CD4-positive, alpha-beta memory T cell (primary cell): ENCODE results near the gene RILPL2. TPM values are rescaled to one million over a fixed set of nuclear protein-coding genes. Genes with fewer than 3 reads are reported as not detected.
"Not testable (repeated sequence)": the region's sequence is repeated elsewhere in the genome, so short reads cannot be mapped to it uniquely, and the experiment has no call there.

Source experiments
- CTCF ChIA-PET: fragments of 350-600 bp; sonication (Branson Sonifier 250); formaldehyde crosslinking; loops from one replicate; lab custom pipeline; 2021; ENCODE audit warnings: inconsistent platforms; ENCODE audit not compliant: partially characterized antibody; lab: Charles Lee
- POLR2A ChIA-PET: fragments of 350-600 bp; sonication (Branson Sonifier 250); formaldehyde crosslinking; loops from one replicate; lab custom pipeline; 2021; ENCODE audit not compliant: partially characterized antibody; lab: Charles Lee
- DNase-seq, 5 donors: peaks; one replicate each; pipeline versions ENCODE4 v3.0.0 to v3.0.0-alpha.2; 2020 to 2022; ENCODE audit warnings: mixed read lengths in 1 of 5
- H3K27ac ChIP-seq: one replicate; pipeline ENCODE4 v1.7.0; 2013; ENCODE audit warnings: low read depth, low read length
- H3K27me3 ChIP-seq: 2 replicates; pipeline ENCODE4 v1.7.0; 2013; ENCODE audit warnings: mild to moderate bottlenecking, low read length, moderate library complexity; ENCODE audit not compliant: insufficient read depth
- H3K36me3 ChIP-seq: 2 replicates; pipeline ENCODE4 v1.7.0; 2013; ENCODE audit warnings: mild to moderate bottlenecking, low read length, moderate library complexity; ENCODE audit not compliant: insufficient read depth
- H3K4me1 ChIP-seq: 2 replicates; pipeline ENCODE4 v1.7.0; 2013; ENCODE audit warnings: mild to moderate bottlenecking, low read length, moderate library complexity; ENCODE audit not compliant: insufficient read depth
- H3K4me3 ChIP-seq, 2 donors: one replicate each; pipeline ENCODE4 v1.7.0; 2013; ENCODE audit warnings: low read length in 2 of 2, mild to moderate bottlenecking in 1 of 2
- H3K9me3 ChIP-seq, 2 donors: one replicate each; pipeline ENCODE4 v1.7.0; 2013; ENCODE audit warnings: low read length in 2 of 2, control low read depth in 1 of 2; ENCODE audit not compliant: control insufficient read depth in 1 of 2
- H3K27ac Mint-ChIP-seq, 7 donors: one replicate each; pipeline ENCODE4 v1.8.0; 2020 to 2021; ENCODE audit warnings: mixed read lengths in 7 of 7, mild to moderate bottlenecking in 6 of 7, inconsistent platforms in 3 of 7, moderate library complexity in 3 of 7
- H3K27me3 Mint-ChIP-seq, 2 donors: one replicate each; pipeline ENCODE4 v1.8.0; 2020 to 2021; ENCODE audit warnings: mixed read lengths in 2 of 2
- H3K36me3 Mint-ChIP-seq, 2 donors: one replicate each; pipeline ENCODE4 v1.8.0; 2020 to 2021; ENCODE audit warnings: mixed read lengths in 2 of 2, inconsistent platforms in 1 of 2, mild to moderate bottlenecking in 1 of 2
- H3K4me1 Mint-ChIP-seq, 4 donors: one replicate each; pipeline ENCODE4 v1.8.0; 2020 to 2021; ENCODE audit warnings: mixed read lengths in 4 of 4, mild to moderate bottlenecking in 1 of 4
- H3K4me3 Mint-ChIP-seq, 8 donors: one replicate each; pipeline ENCODE4 v1.8.0; 2020 to 2021; ENCODE audit warnings: mixed read lengths in 8 of 8, mild to moderate bottlenecking in 7 of 8, moderate library complexity in 6 of 8, inconsistent platforms in 3 of 8
- H3K9me3 Mint-ChIP-seq, 8 donors: one replicate each; pipeline ENCODE4 v1.8.0; 2020 to 2021; ENCODE audit warnings: mixed read lengths in 8 of 8, mild to moderate bottlenecking in 5 of 8, inconsistent platforms in 3 of 8, moderate library complexity in 1 of 8
- intact Hi-C: fragments of 100-400 bp; cut with micrococcal nuclease; formaldehyde crosslinking; loops from one replicate; pipeline ENCODE4 v1.15.1; 2023
- polyA plus RNA-seq, 2 donors: library from polyadenylated mRNA; unstranded; fragments of 300-500 nt; fragmentation: Illumina TruSeq; gene quantifications; one replicate each; pipeline ENCODE4 v1.2.3, GENCODE V29; 2021
- total RNA-seq, 2 experiments: library from RNA; stranded (reverse); gene quantifications; one replicate each; pipeline ENCODE4 v1.2.3, GENCODE V29; 2021

Gene RILPL2
- total and polyA plus RNA-seq, 4 experiments from 2014 or later, result 11.6 to 13.7 (median 12.6) TPM

GRCh38 chr12:123429101-123429500 lies 7.4 kb downstream of the RILPL2 start:
- H3K4me3 ChIP-seq, H3K9me3 ChIP-seq: not testable (repeated sequence)
- peaks cover 32 to 62% (median 45%) of the 10 kb centered on the region in 4 donors for H3K4me1 Mint-ChIP-seq

GRCh38 chr12:123428591-123428990 lies 7.9 kb downstream of the RILPL2 start:
- ChIA-PET POLR2A (interaction anchor here (1.1 to 3.9 kb wide), 4 partner anchors 20 to 63 kb away, joined by 5 to 24 read pairs (median 18); partner anchors contain the start of genes SBNO1 and SNRNP35), CTCF (interaction anchor here (2.1 kb wide), 1 partner anchor 154 kb away, joined by 6 read pairs; no protein-coding TSS in a partner anchor)
- H3K9me3 Mint-ChIP-seq, result no peaks in the 10 kb centered on the region
- Histone ChIP-seq H3K4me1 (peaks cover 50% of the 10 kb centered on the region), H3K36me3 (peaks cover 5% of the 10 kb centered on the region), H3K27ac (peak overlapping the region; percentile 44), H3K27me3 (no peaks in the 10 kb centered on the region), H3K9me3 (no peaks in the 10 kb centered on the region), H3K4me3 (no peak overlapping the region)
- H3K27ac Mint-ChIP-seq, result peak overlapping the region; percentile 85 to 94 (median 90)
- H3K4me1 Mint-ChIP-seq, result peaks cover 30 to 57% (median 41%) of the 10 kb centered on the region in 4 donors
- DNase-seq, result no peak
- intact Hi-C loops, result loop anchor here (5.0 kb wide), 1 partner anchor 39 kb away; no protein-coding TSS in a partner anchor
- H3K27me3 Mint-ChIP-seq, result no peaks in the 10 kb centered on the region
- H3K4me3 Mint-ChIP-seq, result peak overlapping the region in 5 of 8 donors; percentile 21 to 66 (median 48)
- peaks cover 29 to 35% of the 10 kb centered on the region in 2 donors for H3K36me3 Mint-ChIP-seq

More at GRCh38 chr12:123429101-123429500, 7.4 kb downstream of the RILPL2 start:
- H3K4me1 ChIP-seq, result peaks cover 55% of the 10 kb centered on the region
- Mint-ChIP-seq H3K4me3 (peak overlapping the region in 6 of 8 donors; percentile 25 to 66 (median 42)), H3K27ac (peak overlapping the region; percentile 45 to 94 (median 90)), H3K36me3 (peaks cover 24 to 32% of the 10 kb centered on the region in 2 donors)
- H3K9me3 Mint-ChIP-seq, H3K27me3 Mint-ChIP-seq, H3K27me3 ChIP-seq, H3K36me3 ChIP-seq, H3K27ac ChIP-seq, DNase-seq: not testable (repeated sequence)
- intact Hi-C loops, result loop anchor here (5.0 kb wide), 1 partner anchor 38 kb away; no protein-coding TSS in a partner anchor
- POLR2A ChIA-PET, result interaction anchor here (2.9 to 3.9 kb wide), 3 partner anchors 19 to 31 kb away, joined by 15 to 24 read pairs (median 22); partner anchors contain the start of gene SNRNP35
- CTCF ChIA-PET, result interaction anchor here (2.1 kb wide), 1 partner anchor 153 kb away, joined by 6 read pairs; no protein-coding TSS in a partner anchor

GRCh38 chr12:123427036-123427769 lies 9.3 kb downstream of the RILPL2 start:
- POLR2A ChIA-PET, result interaction anchor here (0.8 to 3.9 kb wide), 12 partner anchors 9 to 351 kb away, joined by 3 to 24 read pairs (median 5); partner anchors contain the start of genes KMT5A, RILPL2 and SNRNP35
- H3K9me3 Mint-ChIP-seq, result no peaks in the 10 kb centered on the region
- CTCF ChIA-PET, result interaction anchor here (0.9 to 2.1 kb wide), 6 partner anchors 9 to 155 kb away, joined by 3 to 6 read pairs (median 4); partner anchors contain the start of gene RILPL2
- peak overlapping the region in 7 of 8 donors; percentile 10 to 73 (median 48) for H3K4me3 Mint-ChIP-seq
- H3K36me3 Mint-ChIP-seq, result peaks cover 32 to 42% of the 10 kb centered on the region in 2 donors
- DNase-seq, result peak; percentile 59 to 76 (median 69)
- H3K27ac Mint-ChIP-seq, result peak overlapping the region; percentile 85 to 94 (median 90)
- Histone ChIP-seq H3K36me3 (peaks cover 5% of the 10 kb centered on the region), H3K4me1 (peaks cover 36% of the 10 kb centered on the region), H3K9me3 (no peaks in the 10 kb centered on the region), H3K27me3 (no peaks in the 10 kb centered on the region), H3K4me3 (no peak overlapping the region), H3K27ac (peak overlapping the region; percentile 44)
- H3K4me1 Mint-ChIP-seq, result peaks cover 21 to 43% (median 29%) of the 10 kb centered on the region in 4 donors
- H3K27me3 Mint-ChIP-seq, result no peaks in the 10 kb centered on the region
- intact Hi-C loops, result loop anchor here (5.0 kb wide), 1 partner anchor 40 kb away; no protein-coding TSS in a partner anchor

GRCh38 chr12:123421314-123421713 lies 15.2 kb downstream of the RILPL2 start:
- Mint-ChIP-seq H3K27ac (peak overlapping the region in 3 of 7 donors; percentile 31 to 57 (median 37)), H3K4me1 (peaks cover 0 to 4% (median 2%) of the 10 kb centered on the region in 4 donors), H3K9me3 (no peaks in the 10 kb centered on the region), H3K4me3 (no peak overlapping the region), H3K27me3 (no peaks in the 10 kb centered on the region), H3K36me3 (peaks cover 24 to 44% of the 10 kb centered on the region in 2 donors)
- DNase-seq, result no peak
- H3K4me1 ChIP-seq, result no peaks in the 10 kb centered on the region
- no peak overlapping the region for H3K4me3 ChIP-seq
- CTCF ChIA-PET, result no interaction called here
- no peaks in the 10 kb centered on the region for H3K27me3 ChIP-seq
- H3K27ac ChIP-seq, result no peak overlapping the region
- no peaks in the 10 kb centered on the region for H3K9me3 ChIP-seq
- intact Hi-C loops, result no loop called here
- POLR2A ChIA-PET, result interaction anchor here (1.1 kb wide), 1 partner anchor 13 kb away, joined by 8 read pairs; no protein-coding TSS in a partner anchor
- H3K36me3 ChIP-seq, result peaks cover 20% of the 10 kb centered on the region

GRCh38 chr12:123410041-123410412 lies 26.5 kb downstream of the RILPL2 start:
- no peak for DNase-seq
- Histone ChIP-seq H3K4me1 (no peaks in the 10 kb centered on the region), H3K36me3 (peaks cover 3% of the 10 kb centered on the region), H3K27ac (no peak overlapping the region), H3K4me3 (no peak overlapping the region), H3K9me3 (no peaks in the 10 kb centered on the region), H3K27me3 (no peaks in the 10 kb centered on the region)
- ChIA-PET CTCF (interaction anchor here (1.1 to 2.3 kb wide), 2 partner anchors 39 to 59 kb away, joined by 3 to 8 read pairs; no protein-coding TSS in a partner anchor), POLR2A (interaction anchor here (0.7 to 1.2 kb wide), 3 partner anchors 8 to 48 kb away, joined by 3 to 5 read pairs (median 3); partner anchors contain the start of gene SNRNP35)
- Mint-ChIP-seq H3K9me3 (no peaks in the 10 kb centered on the region), H3K27ac (peak overlapping the region in 4 of 7 donors; percentile 22 to 79 (median 50)), H3K4me3 (no peak overlapping the region), H3K4me1 (peaks cover 0 to 3% (median 1%) of the 10 kb centered on the region in 4 donors), H3K27me3 (no peaks in the 10 kb centered on the region), H3K36me3 (peaks cover 16 to 31% of the 10 kb centered on the region in 2 donors)
- intact Hi-C loops, result no loop called here

GRCh38 chr12:123409284-123410040 lies 27.0 kb downstream of the RILPL2 start:
- H3K4me3 Mint-ChIP-seq, result not testable (repeated sequence)

More at GRCh38 chr12:123409284-123410040, 27.0 kb downstream of the RILPL2 start:
- H3K27ac Mint-ChIP-seq, result peak overlapping the region in 2 of 7 donors; percentile 36 to 47
- H3K9me3 ChIP-seq, H3K27ac ChIP-seq, H3K4me3 ChIP-seq, H3K36me3 ChIP-seq, H3K4me1 Mint-ChIP-seq, DNase-seq, H3K9me3 Mint-ChIP-seq, H3K27me3 Mint-ChIP-seq, intact Hi-C loops, H3K4me1 ChIP-seq, H3K27me3 ChIP-seq: not testable (repeated sequence)
- ChIA-PET POLR2A (interaction anchor here (0.6 to 0.9 kb wide), 2 partner anchors 26 to 152 kb away, joined by 3 to 4 read pairs; partner anchors contain the start of gene KMT5A), CTCF (interaction anchor here (1.1 to 2.3 kb wide), 2 partner anchors 39 to 59 kb away, joined by 3 to 8 read pairs; no protein-coding TSS in a partner anchor)
- H3K36me3 Mint-ChIP-seq, result peaks cover 19 to 34% of the 10 kb centered on the region in 2 donors
